HEK293 (cell line): ENCODE results near the gene HOXA4.

ENCODE experiments used
- CTCF ChIA-PET: fragments of 350-600 bp; formaldehyde crosslinking; extraction: SDS; loops from one replicate; lab custom pipeline; 2021; ENCODE audit warnings: antibody characterized with exemption; lab: Yijun Ruan, JAX
- POLR2A ChIA-PET: fragments of 300-600 bp; formaldehyde crosslinking; extraction: SDS; loops from one replicate; lab custom pipeline; 2020; ENCODE audit warnings: antibody characterized with exemption, inconsistent platforms; lab: Yijun Ruan, JAX
- H3K27ac ChIP-seq: fragments of 200-500 bp; sonication (Bioruptor generic); 2 replicates; pipeline ENCODE4 v1.5.1; 2014; ENCODE audit warnings: low read depth, low read length, control low read depth, inconsistent platforms; ENCODE audit errors: extremely low read depth
- H3K36me3 ChIP-seq, 2 experiments: fragments of 200-500 bp in 1 of 2; sonication (Bioruptor generic) in 1 of 2; 1 replicate in 1 of 2; 2 replicates in 1 of 2; pipeline ENCODE4 v1.5.1; 2014 to 2017; ENCODE audit warnings: inconsistent platforms in 2 of 2, low read length in 2 of 2; ENCODE audit not compliant: control insufficient read depth in 2 of 2, insufficient read depth in 1 of 2
- H3K4me1 ChIP-seq: fragments of 200-500 bp; sonication (Bioruptor generic); 2 replicates; pipeline ENCODE4 v1.5.1; 2014; ENCODE audit warnings: mild to moderate bottlenecking, low read length, inconsistent platforms; ENCODE audit not compliant: control insufficient read depth, insufficient read depth
- H3K4me3 ChIP-seq: 2 replicates; pipeline ENCODE4 v1.5.1; 2011; ENCODE audit warnings: low read depth, mild to moderate bottlenecking, control low read depth, low read length, moderate library complexity
- H3K9me3 ChIP-seq: fragments of 200-500 bp; sonication (Bioruptor generic); 2 replicates; pipeline ENCODE4 v1.5.1; 2014; ENCODE audit warnings: low read depth, low read length, inconsistent platforms; ENCODE audit not compliant: control insufficient read depth, insufficient read depth
- ATF2 ChIP-seq: fragments of 450-650 bp; formaldehyde crosslinking; IDR thresholded peaks from 2 replicates; pipeline ENCODE4 v1.5.1; 2016; ENCODE audit warnings: missing biosample characterization, missing genetic modification characterization, low read depth
- BCL11A ChIP-seq: fragments of 450-650 bp; formaldehyde crosslinking; IDR thresholded peaks from 2 replicates; pipeline ENCODE4 v1.5.1; 2016; ENCODE audit warnings: low read depth, missing biosample characterization, missing genetic modification characterization
- GLIS2 ChIP-seq: fragments of 450-650 bp; formaldehyde crosslinking; IDR thresholded peaks from 2 replicates; pipeline ENCODE4 v1.5.1; 2016; ENCODE audit warnings: missing biosample characterization, missing genetic modification characterization
- INSM2 ChIP-seq: fragments of 450-650 bp; formaldehyde crosslinking; IDR thresholded peaks from 2 replicates; pipeline ENCODE4 v1.5.1; 2016; ENCODE audit warnings: missing biosample characterization, missing genetic modification characterization
- SCRT2 ChIP-seq: fragments of 450-650 bp; formaldehyde crosslinking; IDR thresholded peaks from 2 replicates; pipeline ENCODE4 v1.5.1; 2016; ENCODE audit warnings: missing biosample characterization, missing genetic modification characterization
- TCF7L2 ChIP-seq: IDR thresholded peaks from 2 replicates; pipeline ENCODE4 v1.6.1; 2011; ENCODE audit warnings: low read depth, mild to moderate bottlenecking, inconsistent platforms, low read length, moderate library complexity, borderline replicate concordance
- YY1 ChIP-seq: fragments of 450-650 bp; formaldehyde crosslinking; IDR thresholded peaks from 2 replicates; pipeline ENCODE4 v1.5.1; 2018; ENCODE audit warnings: missing biosample characterization, missing genetic modification characterization
- ZBTB17 ChIP-seq: fragments of 450-650 bp; formaldehyde crosslinking; IDR thresholded peaks from 2 replicates; pipeline ENCODE4 v1.5.1; 2016; ENCODE audit warnings: missing biosample characterization, missing genetic modification characterization
- ZBTB20 ChIP-seq: fragments of 450-650 bp; formaldehyde crosslinking; IDR thresholded peaks from 2 replicates; pipeline ENCODE4 v1.5.1; 2016; ENCODE audit warnings: missing biosample characterization, missing genetic modification characterization
- ZBTB21 ChIP-seq: fragments of 450-650 bp; formaldehyde crosslinking; IDR thresholded peaks from 2 replicates; pipeline ENCODE4 v1.5.1; 2017; ENCODE audit warnings: missing biosample characterization, missing genetic modification characterization
- ZBTB48 ChIP-seq: fragments of 450-650 bp; formaldehyde crosslinking; IDR thresholded peaks from 2 replicates; pipeline ENCODE4 v1.5.1; 2016; ENCODE audit warnings: missing biosample characterization, missing genetic modification characterization
- ZBTB49 ChIP-seq: fragments of 450-650 bp; formaldehyde crosslinking; IDR thresholded peaks from 2 replicates; pipeline ENCODE4 v1.5.1; 2016; ENCODE audit warnings: missing biosample characterization, missing genetic modification characterization, low read depth
- ZFP3 ChIP-seq: fragments of 450-650 bp; formaldehyde crosslinking; IDR thresholded peaks from 2 replicates; pipeline ENCODE4 v1.5.1; 2016; ENCODE audit warnings: low read depth, missing biosample characterization, missing genetic modification characterization
- ZIC2 ChIP-seq: fragments of 450-650 bp; formaldehyde crosslinking; IDR thresholded peaks from 2 replicates; pipeline ENCODE4 v1.5.1; 2016; ENCODE audit warnings: missing biosample characterization, missing genetic modification characterization
- ZNF121 ChIP-seq: fragments of 450-650 bp; formaldehyde crosslinking; IDR thresholded peaks from 2 replicates; pipeline ENCODE4 v1.5.1; 2016; ENCODE audit warnings: missing biosample characterization, missing genetic modification characterization
- ZNF169 ChIP-seq: fragments of 450-650 bp; formaldehyde crosslinking; IDR thresholded peaks from 2 replicates; pipeline ENCODE4 v1.5.1; 2016; ENCODE audit warnings: missing biosample characterization, missing genetic modification characterization
- ZNF19 ChIP-seq: fragments of 450-650 bp; formaldehyde crosslinking; IDR thresholded peaks from 2 replicates; pipeline ENCODE4; 2016; ENCODE audit warnings: missing biosample characterization, missing genetic modification characterization, low read depth
- ZNF302 ChIP-seq: fragments of 450-650 bp; formaldehyde crosslinking; IDR thresholded peaks from 2 replicates; pipeline ENCODE4 v1.5.1; 2016; ENCODE audit warnings: missing biosample characterization, missing genetic modification characterization, low read depth
- ZNF354C ChIP-seq: fragments of 450-650 bp; formaldehyde crosslinking; IDR thresholded peaks from 2 replicates; pipeline ENCODE4 v1.5.1; 2016; ENCODE audit warnings: missing biosample characterization, missing genetic modification characterization, low read depth, borderline replicate concordance
- ZNF416 ChIP-seq: fragments of 450-650 bp; formaldehyde crosslinking; IDR thresholded peaks from 2 replicates; pipeline ENCODE4 v1.5.1; 2016; ENCODE audit warnings: missing biosample characterization, missing genetic modification characterization
- ZNF624 ChIP-seq: fragments of 450-650 bp; formaldehyde crosslinking; IDR thresholded peaks from 2 replicates; pipeline ENCODE4 v1.5.1; 2017; ENCODE audit warnings: missing biosample characterization, missing genetic modification characterization
- ZNF629 ChIP-seq: fragments of 450-650 bp; formaldehyde crosslinking; IDR thresholded peaks from 2 replicates; pipeline ENCODE4 v1.5.1; 2017; ENCODE audit warnings: missing biosample characterization, missing genetic modification characterization
- ZNF658 ChIP-seq: fragments of 450-650 bp; formaldehyde crosslinking; IDR thresholded peaks from 2 replicates; pipeline ENCODE4; 2016; ENCODE audit warnings: missing biosample characterization, missing genetic modification characterization
- ZNF701 ChIP-seq: fragments of 450-650 bp; formaldehyde crosslinking; IDR thresholded peaks from 2 replicates; pipeline ENCODE4 v1.5.1; 2016; ENCODE audit warnings: missing biosample characterization, missing genetic modification characterization
- ZNF791 ChIP-seq: fragments of 450-650 bp; formaldehyde crosslinking; IDR thresholded peaks from 2 replicates; pipeline ENCODE4 v1.5.1; 2016; ENCODE audit warnings: missing biosample characterization, missing genetic modification characterization
- ZNF837 ChIP-seq: fragments of 450-650 bp; formaldehyde crosslinking; IDR thresholded peaks from 2 replicates; pipeline ENCODE4 v1.5.1; 2016; ENCODE audit warnings: missing biosample characterization, missing genetic modification characterization
- ZSCAN16 ChIP-seq: fragments of 450-650 bp; formaldehyde crosslinking; IDR thresholded peaks from 2 replicates; pipeline ENCODE4 v1.5.1; 2016; ENCODE audit warnings: missing biosample characterization, missing genetic modification characterization
- ZSCAN5A ChIP-seq: fragments of 450-650 bp; formaldehyde crosslinking; IDR thresholded peaks from 2 replicates; pipeline ENCODE4 v1.5.1; 2016; ENCODE audit warnings: missing biosample characterization, missing genetic modification characterization

HOXA4 gene

GRCh38 chr7:27156916-27157701 lies 26.6 kb upstream of the HOXA4 start:
- Histone ChIP-seq H3K36me3 (peaks cover 0 to 8% of the 10 kb centered on the region in 2 experiments; a peak in 1 of 3 replicates), H3K4me3 (peak overlapping the region; percentile 69), H3K9me3 (no peaks in the 10 kb centered on the region)
- TF ChIP-seq ZNF658 (tag by site-specific recombination) (no peak), ZNF629 (tag by site-specific recombination) (no peak), INSM2 (tag by site-specific recombination) (no peak), ZNF701 (tag by site-specific recombination) (no peak), ZBTB20 (tag by site-specific recombination) (peak; percentile 78), ZNF791 (no peak), ZNF169 (no peak), ZNF19 (tag by site-specific recombination) (no peak), GLIS2 (tag by site-specific recombination) (peak; percentile 11; the same call in 1 of the 2 replicates), ZNF837 (tag by site-specific recombination) (no peak), YY1 (tag by site-specific recombination) (no peak), ZIC2 (tag by site-specific recombination) (0 out of 2 replicates have a peak, but pooled peaks have one; percentile 32), TCF7L2 (no peak), ZNF354C (tag by site-specific recombination) (no peak), ZBTB49 (no peak), BCL11A (tag by site-specific recombination) (no peak), ZBTB21 (tag by site-specific recombination) (no peak), ZSCAN5A (tag by site-specific recombination) (no peak), ZNF624 (tag by site-specific recombination) (no peak)
- TF ChIP-seq, all 188 proteins: peak for 3
- POLR2A ChIA-PET: interaction anchor here (0.5 to 2.3 kb wide), 15 partner anchors 9 to 1295 kb away, joined by 3 to 17 read pairs (median 4); partner anchors contain the start of genes HOXA11, HOXA4, HOXA5 and SKAP2
- CTCF ChIA-PET: interaction anchor here (0.6 to 2.8 kb wide), 5 partner anchors 13 to 1265 kb away, joined by 3 to 11 read pairs (median 3); partner anchors contain the start of gene HOXA5
- Histone ChIP-seq H3K27ac (peak overlapping the region; percentile 94; the same call in 1 of the 2 replicates), H3K4me1 (peaks cover 12% of the 10 kb centered on the region)

GRCh38 chr7:27156508-27156898 lies 25.9 kb upstream of the HOXA4 start, which contains the start of gene HOXA7:
Gene HOXA7 (minus strand): TSS chr7:27156675. CDS start chr7:27156545, 130 bp downstream.
- peak within 1 kb of the TSS; percentile 69 for H3K4me3 ChIP-seq
- ChIA-PET CTCF (interaction anchor here (0.7 to 2.8 kb wide), 5 partner anchors 13 to 1264 kb away, joined by 3 to 11 read pairs (median 3); partner anchors contain the start of gene HOXA5), POLR2A (interaction anchor here (0.5 to 2.3 kb wide), 15 partner anchors 8 to 1294 kb away, joined by 3 to 17 read pairs (median 4); partner anchors contain the start of genes HOXA11, HOXA4, HOXA5 and SKAP2)
- peaks cover 13% of the 10 kb centered on the region for H3K4me1 ChIP-seq
- H3K27ac ChIP-seq: peak within 1 kb of the TSS; percentile 94
- H3K9me3 ChIP-seq: no peaks in the 10 kb centered on the region
- peaks cover 0 to 8% of the 10 kb centered on the region in 2 experiments; a peak in 1 of 3 replicates for H3K36me3 ChIP-seq
- TF ChIP-seq ATF2 (tag by site-specific recombination) (no peak), ZBTB48 (tag by site-specific recombination) (no peak), ZFP3 (tag by site-specific recombination) (no peak), ZNF302 (no peak), GLIS2 (tag by site-specific recombination) (peak; percentile 90), ZSCAN16 (tag by site-specific recombination) (no peak), ZNF416 (no peak), ZNF837 (tag by site-specific recombination) (no peak), ZBTB17 (tag by site-specific recombination) (no peak), ZNF121 (no peak), SCRT2 (peak; percentile 60; the same call in 1 of the 2 replicates)
